ENCODE data around the gene CD300LG. TPM values are rescaled to one million over a fixed set of nuclear protein-coding genes. Genes with fewer than 3 reads are reported as not detected.

Gene CD300LG
- polyA plus RNA-seq, 1 donor (not counting 4 experiments of a cell fraction or from before 2014, with no cell fraction given), result not detected

- Histone ChIP-seq H3K27me3 (ENCODE audit: control insufficient read depth, extremely low read depth, insufficient read depth, low read length) (no peaks in the 10 kb centered on the region), H3K36me3 (ENCODE audit: control insufficient read depth in 2 of 2, extremely low read depth in 1 of 2, insufficient read depth in 2 of 2, low read length in 2 of 2) (peaks cover 26 to 30% of the 10 kb centered on the region in 2 experiments), H3K9me1 (ENCODE audit: control insufficient read depth, extremely low read depth, insufficient read depth, low read length) (no peaks in the 10 kb centered on the region), H3K79me2 (ENCODE audit: control insufficient read depth, insufficient read depth, low read length) (no peaks in the 10 kb centered on the region), H3K4me2 (ENCODE audit: control insufficient read depth, extremely low read depth, insufficient read depth, low read depth, low read length) (no peak overlapping the region), H3K27ac (ENCODE audit: control insufficient read depth, insufficient read depth, low read length) (no peak overlapping the region), H4K20me1 (ENCODE audit: control insufficient read depth, extremely low read depth, insufficient read depth, low read length) (no peaks in the 10 kb centered on the region), H3K4me3 (ENCODE audit: control insufficient read depth in 2 of 3, extremely low read depth in 1 of 3, insufficient read depth in 2 of 3, low read depth in 1 of 3, low read length in 3 of 3) (no peak overlapping the region), H3K9me3 (ENCODE audit: control insufficient read depth, low read depth, low read length) (no peaks in the 10 kb centered on the region), H3K4me1 (ENCODE audit: control insufficient read depth, extremely low read depth, insufficient read depth, low read length) (peaks cover 9% of the 10 kb centered on the region), H2AFZ (ENCODE audit: control insufficient read depth, low read length) (no peak overlapping the region), H3K9ac (ENCODE audit: control insufficient read depth, extremely low read depth, insufficient read depth, low read length) (no peak overlapping the region)
- dilution Hi-C loops (cut with MboI; ENCODE audit: extremely low pct_ligation_motif_present, low sequenced_read_pairs), result no loop called here
- FAIRE-seq (no peak), DNase-seq (ENCODE audit: low read depth, low spot score) (no peak)
- TF ChIP-seq, protein P1, sequence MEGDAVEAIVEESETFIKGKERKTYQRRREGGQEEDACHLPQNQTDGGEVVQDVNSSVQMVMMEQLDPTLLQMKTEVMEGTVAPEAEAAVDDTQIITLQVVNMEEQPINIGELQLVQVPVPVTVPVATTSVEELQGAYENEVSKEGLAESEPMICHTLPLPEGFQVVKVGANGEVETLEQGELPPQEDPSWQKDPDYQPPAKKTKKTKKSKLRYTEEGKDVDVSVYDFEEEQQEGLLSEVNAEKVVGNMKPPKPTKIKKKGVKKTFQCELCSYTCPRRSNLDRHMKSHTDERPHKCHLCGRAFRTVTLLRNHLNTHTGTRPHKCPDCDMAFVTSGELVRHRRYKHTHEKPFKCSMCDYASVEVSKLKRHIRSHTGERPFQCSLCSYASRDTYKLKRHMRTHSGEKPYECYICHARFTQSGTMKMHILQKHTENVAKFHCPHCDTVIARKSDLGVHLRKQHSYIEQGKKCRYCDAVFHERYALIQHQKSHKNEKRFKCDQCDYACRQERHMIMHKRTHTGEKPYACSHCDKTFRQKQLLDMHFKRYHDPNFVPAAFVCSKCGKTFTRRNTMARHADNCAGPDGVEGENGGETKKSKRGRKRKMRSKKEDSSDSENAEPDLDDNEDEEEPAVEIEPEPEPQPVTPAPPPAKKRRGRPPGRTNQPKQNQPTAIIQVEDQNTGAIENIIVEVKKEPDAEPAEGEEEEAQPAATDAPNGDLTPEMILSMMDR (optimal IDR thresholded peaks at IDR 0.05 in 1 of 3, IDR thresholded peaks at IDR 0.05 in 1 of 3, conservative IDR thresholded peaks at IDR 0.05 in 1 of 3; ENCODE audit: extremely low read depth in 1 of 3, insufficient read depth in 2 of 3, low read length in 3 of 3), result no peak
- TF ChIP-seq EZH2 (IDR thresholded peaks at IDR 0.05; ENCODE audit: low read length), result no peak
Measured at GRCh38 chr17:43813386-43813785, 33.6 kb upstream of the CD300LG start.

DNA sequence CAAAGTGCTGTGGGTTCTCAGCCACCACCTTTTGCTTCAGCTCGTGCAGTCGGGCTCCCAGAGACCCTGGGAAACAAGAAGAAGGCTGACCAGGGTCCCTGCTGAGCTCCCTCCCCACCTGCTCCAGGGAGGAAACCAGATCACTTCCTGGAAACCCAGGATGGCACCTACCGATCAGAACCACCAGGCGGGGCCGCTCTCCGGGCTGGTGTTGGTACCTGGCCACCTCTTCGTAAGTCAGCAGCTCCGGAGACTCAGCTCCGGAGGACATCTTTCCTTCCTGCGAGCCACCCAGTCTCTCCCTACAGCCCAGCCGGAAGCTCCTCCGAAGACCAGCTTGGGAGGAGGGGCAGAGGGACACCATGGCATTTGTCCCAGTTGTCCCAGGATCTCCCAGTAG lies 33.0 kb upstream of the CD300LG start:
- dilution Hi-C loops (cut with MboI; ENCODE audit: extremely low pct_ligation_motif_present, low sequenced_read_pairs), result no loop called here
- Histone ChIP-seq H4K20me1 (ENCODE audit: control insufficient read depth, extremely low read depth, insufficient read depth, low read length) (no peaks in the 10 kb centered on the region), H3K36me3 (ENCODE audit: control insufficient read depth in 2 of 2, extremely low read depth in 1 of 2, insufficient read depth in 2 of 2, low read length in 2 of 2) (peaks cover 24 to 27% of the 10 kb centered on the region in 2 experiments), H3K4me3 (ENCODE audit: control insufficient read depth in 2 of 3, extremely low read depth in 1 of 3, insufficient read depth in 2 of 3, low read depth in 1 of 3, low read length in 3 of 3) (no peak overlapping the region), H3K4me2 (ENCODE audit: control insufficient read depth, extremely low read depth, insufficient read depth, low read depth, low read length) (no peak overlapping the region), H3K9me3 (ENCODE audit: control insufficient read depth, low read depth, low read length) (no peaks in the 10 kb centered on the region), H2AFZ (ENCODE audit: control insufficient read depth, low read length) (no peak overlapping the region), H3K27ac (ENCODE audit: control insufficient read depth, insufficient read depth, low read length) (no peak overlapping the region), H3K27me3 (ENCODE audit: control insufficient read depth, extremely low read depth, insufficient read depth, low read length) (no peaks in the 10 kb centered on the region), H3K79me2 (ENCODE audit: control insufficient read depth, insufficient read depth, low read length) (no peaks in the 10 kb centered on the region), H3K9ac (ENCODE audit: control insufficient read depth, extremely low read depth, insufficient read depth, low read length) (no peak overlapping the region), H3K9me1 (ENCODE audit: control insufficient read depth, extremely low read depth, insufficient read depth, low read length) (no peaks in the 10 kb centered on the region), H3K4me1 (ENCODE audit: control insufficient read depth, extremely low read depth, insufficient read depth, low read length) (peaks cover 9% of the 10 kb centered on the region)
- FAIRE-seq (no peak), DNase-seq (ENCODE audit: low read depth, low spot score) (no peak)
- TF ChIP-seq, protein P1 (optimal IDR thresholded peaks at IDR 0.05 in 1 of 3, IDR thresholded peaks at IDR 0.05 in 1 of 3, conservative IDR thresholded peaks at IDR 0.05 in 1 of 3; ENCODE audit: extremely low read depth in 1 of 3, insufficient read depth in 2 of 3, low read length in 3 of 3), result no peak
- no peak for TF ChIP-seq EZH2 (IDR thresholded peaks at IDR 0.05; ENCODE audit: low read length)
